DND-41 (cell line): ENCODE results near the gene RALGPS1.

Source experiments
- ATAC-seq: fragments of 200-7000 bp; cut with Tn5 transposase; 3 replicates; pipeline ENCODE4 v1.9.1; 2021; ENCODE audit warnings: low read depth; ENCODE audit not compliant: insufficient read depth
- DNase-seq: peaks from one replicate; pipeline ENCODE4 v3.0.0-alpha.2; 2020
- H2AFZ ChIP-seq: 2 replicates; pipeline ENCODE4 v1.6.0; 2012; ENCODE audit warnings: low read depth, low read length
- H3K27ac ChIP-seq: 2 replicates; pipeline ENCODE4 v1.5.1; 2012; ENCODE audit warnings: low read length, inconsistent platforms
- H3K27me3 ChIP-seq: fragments of 200-600 bp; sonication (generic); 2 replicates; pipeline ENCODE4 v1.6.0; 2012; ENCODE audit warnings: low read length, mild to moderate bottlenecking, inconsistent platforms; ENCODE audit not compliant: insufficient read depth, poor library complexity
- H3K36me3 ChIP-seq: 2 replicates; pipeline ENCODE4 v1.5.1; 2012; ENCODE audit warnings: low read length, inconsistent platforms; ENCODE audit not compliant: insufficient read depth
- H3K4me1 ChIP-seq: 2 replicates; pipeline ENCODE4 v1.5.1; 2012; ENCODE audit warnings: mild to moderate bottlenecking, low read length; ENCODE audit not compliant: insufficient read depth
- H3K4me2 ChIP-seq: 2 replicates; pipeline ENCODE4 v1.6.0; 2012; ENCODE audit warnings: mild to moderate bottlenecking, moderate library complexity, low read length, inconsistent platforms; ENCODE audit not compliant: insufficient read depth
- H3K4me3 ChIP-seq, 2 experiments: fragments of 200-600 bp in 1 of 2; shearing (Covaris generic) in 1 of 2; 2 replicates each; pipeline ENCODE4 v1.5.1; 2012 to 2016; ENCODE audit warnings: inconsistent platforms in 2 of 2, low read length in 2 of 2, mild to moderate bottlenecking in 2 of 2, low read depth in 1 of 2, moderate library complexity in 1 of 2
- H3K79me2 ChIP-seq: 2 replicates; pipeline ENCODE4 v1.6.0; 2012; ENCODE audit warnings: low read length, inconsistent platforms; ENCODE audit not compliant: insufficient read depth
- H3K9ac ChIP-seq: 2 replicates; pipeline ENCODE4 v1.6.0; 2012; ENCODE audit warnings: low read depth, mild to moderate bottlenecking, inconsistent platforms, low read length, moderate library complexity
- H3K9me3 ChIP-seq: 2 replicates; pipeline ENCODE4 v1.5.1; 2012; ENCODE audit warnings: low read length, moderate library complexity, mild to moderate bottlenecking, inconsistent platforms; ENCODE audit not compliant: insufficient read depth, severe bottlenecking
- H4K20me1 ChIP-seq: 2 replicates; pipeline ENCODE4 v1.6.0; 2012; ENCODE audit warnings: low read length; ENCODE audit not compliant: insufficient read depth
- CTCF ChIP-seq: IDR thresholded peaks from 2 replicates; pipeline ENCODE4 v1.5.1; 2012; ENCODE audit warnings: borderline replicate concordance, low read length, moderate library complexity, mild to moderate bottlenecking; ENCODE audit not compliant: poor library complexity, severe bottlenecking; ENCODE audit errors: extremely low read depth
- EZH2 ChIP-seq: IDR thresholded peaks from 3 replicates; pipeline ENCODE4 v1.6.1; 2012; ENCODE audit warnings: borderline replicate concordance, low read depth, mild to moderate bottlenecking, moderate library complexity, low read length, inconsistent platforms; ENCODE audit not compliant: severe bottlenecking

RALGPS1 gene

GRCh38 chr9:126914458-126915280, at the start of gene RALGPS1:
RALGPS1 (plus strand) TSS chr9:126914782; CDS start chr9:126962290, 47,508 bp downstream.
- Histone ChIP-seq H4K20me1 (no peaks in the 10 kb centered on the region), H3K27me3 (peaks cover 13% of the 10 kb centered on the region), H3K4me3 (peak within 1 kb of the TSS in 1 of 2 experiments; percentile 47; a peak in 2 of 4 replicates), H3K9ac (no peak within 1 kb of the TSS), H3K9me3 (no peaks in the 10 kb centered on the region), H2AFZ (no peak within 1 kb of the TSS), H3K79me2 (no peaks in the 10 kb centered on the region), H3K4me2 (peak within 1 kb of the TSS; percentile 44; the same call in 1 of the 2 replicates), H3K27ac (no peak within 1 kb of the TSS), H3K36me3 (no peaks in the 10 kb centered on the region), H3K4me1 (no peaks in the 10 kb centered on the region)
- peak; percentile 99 for ATAC-seq
- TF ChIP-seq CTCF (no peak), EZH2 (peak; percentile 49)
- peak; percentile 82 for DNase-seq

GRCh38 chr9:126869368-126869767, 45.2 kb upstream of the RALGPS1 start:
- TF ChIP-seq CTCF (no peak), EZH2 (no peak)
- ATAC-seq (no peak), DNase-seq (no peak)
- H3K36me3 ChIP-seq, result peaks cover 13% of the 10 kb centered on the region
- peaks cover 23% of the 10 kb centered on the region for H4K20me1 ChIP-seq
- H3K27ac ChIP-seq, result no peak overlapping the region
- H3K79me2 ChIP-seq, result peaks cover 38% of the 10 kb centered on the region
- H3K4me1 ChIP-seq, result no peaks in the 10 kb centered on the region
- H3K9me3 ChIP-seq, result no peaks in the 10 kb centered on the region
- no peak overlapping the region for H3K9ac ChIP-seq
- H3K4me2 ChIP-seq, result no peak overlapping the region
- no peaks in the 10 kb centered on the region for H3K27me3 ChIP-seq
- H3K4me3 ChIP-seq, result no peak overlapping the region
- H2AFZ ChIP-seq, result no peak overlapping the region

GRCh38 chr9:126872516-126872915, 42.1 kb upstream of the RALGPS1 start:
- Histone ChIP-seq H2AFZ (no peak overlapping the region), H3K9ac (no peak overlapping the region), H3K4me3 (no peak overlapping the region), H3K27ac (no peak overlapping the region), H3K79me2 (peaks cover 18% of the 10 kb centered on the region), H3K9me3 (no peaks in the 10 kb centered on the region), H3K4me2 (no peak overlapping the region), H3K27me3 (no peaks in the 10 kb centered on the region), H3K36me3 (peaks cover 7% of the 10 kb centered on the region), H3K4me1 (no peaks in the 10 kb centered on the region), H4K20me1 (peaks cover 23% of the 10 kb centered on the region)
- ATAC-seq (no peak), DNase-seq (no peak)
- TF ChIP-seq CTCF, result no peak
- no peak for TF ChIP-seq EZH2
